HepG2 (cell line): Measurements from ENCODE around the gene SEPTIN2. TPM values are rescaled to one million over a fixed set of nuclear protein-coding genes. Genes with fewer than 3 reads are reported as not detected.
A peak's percentile ranks its signal among the peaks of the same experiment; 100 is the strongest.

Experiments used
- ATAC-seq: fragments of 200-7000 bp; cut with Tn5 transposase; 3 replicates; pipeline ENCODE4 v1.9.1; 2020; ENCODE audit warnings: mild to moderate bottlenecking, moderate library complexity
- BruUV-seq: library from RNA; stranded (reverse); fragments of 400-500 nt; replicated peaks from 2 replicates; lab custom pipeline; 2021; lab: Mats Ljungman, UMichigan
- CTCF ChIA-PET: fragments of 300-600 bp; formaldehyde crosslinking; extraction: SDS; loops from one replicate; lab custom pipeline; 2021; ENCODE audit warnings: low total read pairs, inconsistent platforms, low intra/inter-chr PET ratio; lab: Yijun Ruan, JAX
- POLR2A ChIA-PET: fragments of 350-600 bp; sonication (Branson Sonifier 250); formaldehyde crosslinking; loops from one replicate; lab custom pipeline; 2020; ENCODE audit warnings: antibody characterized with exemption, inconsistent platforms; lab: Yijun Ruan, JAX
- DNase-seq: peaks from one replicate; pipeline ENCODE4 v3.0.0-alpha.2; 2015; ENCODE audit warnings: low spot score
- FAIRE-seq: peaks from 3 replicates; lab custom pipeline; 2011; peaks lifted over from hg19 to GRCh38; lab: Jason Lieb, UNC
- H2AFZ ChIP-seq: one replicate; pipeline ENCODE4 v1.6.1; 2011; ENCODE audit warnings: low read length, inconsistent platforms
- H3K27ac ChIP-seq: fragments of 300-600 bp; 3 replicates; pipeline ENCODE4 v1.8.0; 2011; ENCODE audit warnings: mixed run types, mild to moderate bottlenecking, mixed read lengths, low read length, inconsistent platforms; ENCODE audit not compliant: insufficient read depth; ENCODE audit errors: extremely low read length
- H3K27me3 ChIP-seq, 2 experiments: fragments of 200-600 bp in 1 of 2; 2 replicates in 1 of 2; 3 replicates in 1 of 2; pipeline versions ENCODE4 v1.6.0 to v1.8.0; 2011; ENCODE audit warnings: low read length in 2 of 2, mild to moderate bottlenecking in 2 of 2, moderate library complexity in 2 of 2, inconsistent platforms in 1 of 2; ENCODE audit not compliant: insufficient read depth in 2 of 2, control insufficient read depth in 1 of 2
- H3K36me3 ChIP-seq, 2 experiments: fragments of 200-600 bp in 1 of 2; replicated peaks in 1 of 2; 2 replicates in 1 of 2; 3 replicates in 1 of 2; pipeline versions ENCODE4 v1.5.1 to v1.8.0; 2011; ENCODE audit warnings: low read length in 2 of 2, inconsistent platforms in 1 of 2; ENCODE audit not compliant: insufficient read depth in 2 of 2, control insufficient read depth in 1 of 2
- H3K4me1 ChIP-seq: 2 replicates; pipeline ENCODE4 v1.5.1; 2012; ENCODE audit warnings: low read length, inconsistent platforms; ENCODE audit not compliant: insufficient read depth
- H3K4me2 ChIP-seq: 2 replicates; pipeline ENCODE4 v1.6.0; 2011; ENCODE audit warnings: low read depth, low read length, inconsistent platforms
- H3K4me3 ChIP-seq, 3 experiments: fragments of 200-600 bp in 1 of 3; sonication (generic), shearing (Covaris generic) in 1 of 3; replicated peaks in 1 of 3; 2 replicates each; pipeline ENCODE4 v1.5.1; 2011 to 2016; ENCODE audit warnings: low read length in 3 of 3, inconsistent platforms in 2 of 3, low read depth in 2 of 3, mild to moderate bottlenecking in 2 of 3, control low read depth in 1 of 3, mixed read lengths in 1 of 3; ENCODE audit not compliant: insufficient read depth in 1 of 3
- H3K79me2 ChIP-seq: one replicate; pipeline ENCODE4 v1.6.1; 2011; ENCODE audit warnings: low read length, inconsistent platforms; ENCODE audit not compliant: insufficient read depth
- H3K9ac ChIP-seq: 2 replicates; pipeline ENCODE4 v1.6.0; 2011; ENCODE audit warnings: mild to moderate bottlenecking, low read depth, low read length, inconsistent platforms; ENCODE audit not compliant: insufficient read depth
- H3K9me3 ChIP-seq: 2 replicates; pipeline ENCODE4 v1.5.1; 2012; ENCODE audit warnings: mild to moderate bottlenecking, low read length
- H4K20me1 ChIP-seq: 2 replicates; pipeline ENCODE4 v1.6.0; 2011; ENCODE audit warnings: inconsistent platforms, mild to moderate bottlenecking, low read length, moderate library complexity; ENCODE audit not compliant: insufficient read depth
- JARID2 ChIP-seq: sonication (generic); formaldehyde crosslinking; IDR thresholded peaks from 2 replicates; pipeline ENCODE4 v1.8.1; 2023; ENCODE audit warnings: missing genetic modification reagents, inconsistent platforms; ENCODE audit not compliant: insufficient replicate concordance
- ZNF251 ChIP-seq: sonication (generic); formaldehyde crosslinking; IDR thresholded peaks from 2 replicates; pipeline ENCODE4 v1.9.0; 2021; ENCODE audit warnings: mild to moderate bottlenecking, missing genetic modification reagents
- ZNF280D ChIP-seq: sonication (generic); formaldehyde crosslinking; IDR thresholded peaks from 2 replicates; pipeline ENCODE4 v1.5.1; 2020; ENCODE audit warnings: mild to moderate bottlenecking, missing genetic modification reagents
- ZNF350 ChIP-seq: sonication (generic); formaldehyde crosslinking; IDR thresholded peaks from 2 replicates; pipeline ENCODE4 v1.4.0; 2020; ENCODE audit warnings: mild to moderate bottlenecking, low read depth, missing genetic modification reagents, borderline replicate concordance
- ZNF761 ChIP-seq: sonication (generic); formaldehyde crosslinking; conservative IDR thresholded peaks from 2 replicates; pipeline ENCODE4 v1.4.0; 2020; ENCODE audit warnings: mild to moderate bottlenecking, missing genetic modification reagents
- WGBS: methylation state at CpG from one replicate; pipeline ENCODE4 v1.1.6; 2017; ENCODE audit warnings: low lambda C conversion rate; 5-methylcytosine and 5-hydroxymethylcytosine counted together
- in situ Hi-C: cut with HindIII; loops from 2 replicates; pipeline ENCODE4 v1.10.0; 2017; ENCODE audit warnings: low pct_unique_long_range_greater_than_20kb; ENCODE audit not compliant: extremely low pct_ligation_motif_present
- intact Hi-C: fragments of 100-400 bp; cut with micrococcal nuclease; formaldehyde crosslinking; loops from one replicate; pipeline ENCODE4 v1.10.0; 2022; ENCODE audit not compliant: unreplicated experiment
- polyA plus RNA-seq, 8 experiments: library from polyadenylated mRNA; depleted of rRNA in 3 of 8; stranded (reverse) in 7 of 8; unstranded in 1 of 8; fragments of >200 nt; fragmentation: Illumina TruSeq in 4 of 8; extraction: Trizol in 4 of 8; gene quantifications; 2 replicates each; pipeline versions ENCODE4 v1.2.1 to v1.2.3, GENCODE V29; 2011 to 2016; ENCODE audit warnings: low read depth in 4 of 8, missing spikeins in 1 of 8, mixed read lengths in 1 of 8; ENCODE audit not compliant: insufficient read depth in 1 of 8
- total RNA-seq, 5 experiments: library from RNA; depleted of rRNA; stranded (reverse); fragments of >200 nt; fragmentation: Illumina TruSeq; extraction: Trizol; gene quantifications; 2 replicates each; pipeline ENCODE4 v1.2.3, GENCODE V29; 2016; ENCODE audit warnings: low read depth in 1 of 5
- TF ChIP-seq, protein P1 (sequence below): sonication (generic); formaldehyde crosslinking; IDR thresholded peaks from 2 replicates; pipeline ENCODE4 v1.8.1; 2022; ENCODE audit warnings: low read depth, mild to moderate bottlenecking, missing genetic modification reagents

Gene SEPTIN2
- total and polyA plus RNA-seq, 2 of the 13 experiments (the other 11 are each of a cell fraction or from before 2014, with no cell fraction given): 493 to 733 TPM

- intact Hi-C loops (loop anchor here (2.0 kb wide), 1 partner anchor 42 kb away; no protein-coding TSS in a partner anchor), in situ Hi-C loops (loop anchor here (5.0 kb wide), 2 partner anchors 37 to 48 kb away; no protein-coding TSS in a partner anchor)
- H4K20me1 ChIP-seq: peaks cover 51% of the 10 kb centered on the region
- no peak within 1 kb of the TSS for H2AFZ ChIP-seq
- H3K36me3 ChIP-seq: peaks cover 0 to 5% of the 10 kb centered on the region in 2 experiments; a peak in 3 of 5 replicates
- H3K79me2 ChIP-seq: peaks cover 90% of the 10 kb centered on the region
- no TSS peak for BruUV-seq
- DNase-seq: peak; percentile 98
- POLR2A ChIA-PET: interaction anchor here (0.6 to 4.3 kb wide), 43 partner anchors 9 to 729 kb away, joined by 3 to 55 read pairs (median 4); partner anchors contain the start of genes BOK, CAPN10, D2HGDH and DTYMK
- peak; percentile 90 for ATAC-seq
- H3K9me3 ChIP-seq: no peaks in the 10 kb centered on the region
- under 1% methylated on average over 20 of the region's 73 CpGs for WGBS
- H3K9ac ChIP-seq: peak within 1 kb of the TSS; percentile 99
- H3K27me3 ChIP-seq: no peaks in the 10 kb centered on the region; a peak in 1 of 5 replicates
- H3K4me1 ChIP-seq: peaks cover 75% of the 10 kb centered on the region
- CTCF ChIA-PET: no interaction called here
- H3K27ac ChIP-seq: peak within 1 kb of the TSS; percentile 97
- peak; percentile 43 for FAIRE-seq
- H3K4me2 ChIP-seq: peak within 1 kb of the TSS; percentile 98
- H3K4me3 ChIP-seq: peak within 1 kb of the TSS; percentile 92 to 96 (median 96)
- TF ChIP-seq ZNF761 (CRISPR knock-in tag) (0 out of 2 replicates have a peak, but pooled peaks have one; percentile 30), JARID2 (peak; percentile 37), ZNF280D (0 out of 2 replicates have a peak, but pooled peaks have one; percentile 74), ZNF251 (CRISPR knock-in tag) (peak; percentile 64; the same call in 1 of the 2 replicates), ZNF350 (CRISPR knock-in tag) (peak; percentile 92)
- TF ChIP-seq, protein P1, sequence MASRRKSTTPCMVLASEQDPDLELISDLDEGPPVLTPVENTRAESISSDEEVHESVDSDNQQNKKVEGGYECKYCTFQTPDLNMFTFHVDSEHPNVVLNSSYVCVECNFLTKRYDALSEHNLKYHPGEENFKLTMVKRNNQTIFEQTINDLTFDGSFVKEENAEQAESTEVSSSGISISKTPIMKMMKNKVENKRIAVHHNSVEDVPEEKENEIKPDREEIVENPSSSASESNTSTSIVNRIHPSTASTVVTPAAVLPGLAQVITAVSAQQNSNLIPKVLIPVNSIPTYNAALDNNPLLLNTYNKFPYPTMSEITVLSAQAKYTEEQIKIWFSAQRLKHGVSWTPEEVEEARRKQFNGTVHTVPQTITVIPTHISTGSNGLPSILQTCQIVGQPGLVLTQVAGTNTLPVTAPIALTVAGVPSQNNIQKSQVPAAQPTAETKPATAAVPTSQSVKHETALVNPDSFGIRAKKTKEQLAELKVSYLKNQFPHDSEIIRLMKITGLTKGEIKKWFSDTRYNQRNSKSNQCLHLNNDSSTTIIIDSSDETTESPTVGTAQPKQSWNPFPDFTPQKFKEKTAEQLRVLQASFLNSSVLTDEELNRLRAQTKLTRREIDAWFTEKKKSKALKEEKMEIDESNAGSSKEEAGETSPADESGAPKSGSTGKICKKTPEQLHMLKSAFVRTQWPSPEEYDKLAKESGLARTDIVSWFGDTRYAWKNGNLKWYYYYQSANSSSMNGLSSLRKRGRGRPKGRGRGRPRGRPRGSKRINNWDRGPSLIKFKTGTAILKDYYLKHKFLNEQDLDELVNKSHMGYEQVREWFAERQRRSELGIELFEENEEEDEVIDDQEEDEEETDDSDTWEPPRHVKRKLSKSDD: peak; percentile 94
Observed at GRCh38 chr2:241315093-241315878, 439 bp upstream of the SEPTIN2 start, which contains the start of gene HDLBP. Gene HDLBP (minus strand): TSS chr2:241315672. CDS start chr2:241266869, 48,803 bp downstream.
